ENCODE measurements around the gene ABCD1. TPM values are rescaled to one million over a fixed set of nuclear protein-coding genes. Genes with fewer than 3 reads are reported as not detected.
"Not testable (repeated sequence)": the region's sequence is repeated elsewhere in the genome, so short reads cannot be mapped to it uniquely, and the experiment has no call there.

The ABCD1 gene
- polyA plus RNA-seq, 3 donors: 5.6 to 22.5 (median 5.8) TPM

GRCh38 chrX:153746359-153746758 lies 21.7 kb downstream of the ABCD1 start:
- intact Hi-C loops (cut with micrococcal nuclease): no loop called here

GRCh38 chrX:153746991-153747390 lies 22.3 kb downstream of the ABCD1 start:
- H3K4me2 ChIP-seq (replicated peaks; ENCODE audit: extremely low read depth, low read length, poor library complexity, severe bottlenecking); H2AFZ ChIP-seq (ENCODE audit: insufficient read depth, low read depth, low read length, poor library complexity, severe bottlenecking); H3K4me3 Mint-ChIP-seq; H3K36me3 ChIP-seq (replicated peaks in 1 of 2; ENCODE audit: control insufficient read depth in 1 of 2, insufficient read depth in 2 of 2, low read length in 2 of 2); intact Hi-C loops (cut with micrococcal nuclease); DNase-seq; H3K36me3 Mint-ChIP-seq; H3K79me2 ChIP-seq (ENCODE audit: insufficient read depth, low read length); H3K27ac Mint-ChIP-seq; H3K27ac ChIP-seq (ENCODE audit: low read depth in 1 of 2, low read length in 2 of 2); H4K20me1 ChIP-seq (ENCODE audit: insufficient read depth, low read length); H3K4me3 ChIP-seq (replicated peaks in 1 of 3; ENCODE audit: low read depth in 2 of 3, low read length in 3 of 3); H3K9ac ChIP-seq (ENCODE audit: insufficient read depth, low read length, poor library complexity, severe bottlenecking); H3K9me3 ChIP-seq (replicated peaks in 1 of 2; ENCODE audit: control insufficient read depth in 1 of 2, insufficient read depth in 1 of 2, low read length in 2 of 2); H3K27me3 ChIP-seq (ENCODE audit: control insufficient read depth in 2 of 2, insufficient read depth in 2 of 2, low read length in 2 of 2): not testable (repeated sequence)
- WGBS (ENCODE audit: insufficient coverage): no CpG with 5 or more reads among the region's 6 CpGs
- H3K9me3 Mint-ChIP-seq: peaks cover 0 to 15% (median 0%) of the 10 kb centered on the region in 7 donors
- peaks cover 0 to 42% (median 24%) of the 10 kb centered on the region in 3 donors for H3K27me3 Mint-ChIP-seq (ENCODE audit: low read depth in 3 of 3)
- H3K4me1 ChIP-seq (ENCODE audit: control insufficient read depth in 1 of 2, insufficient read depth in 2 of 2, low read length in 2 of 2): peaks cover 5 to 11% of the 10 kb centered on the region in 2 donors
- peaks cover 12% of the 10 kb centered on the region for H3K4me1 Mint-ChIP-seq

More at GRCh38 chrX:153746359-153746758, 21.7 kb downstream of the ABCD1 start:
- Histone ChIP-seq H3K4me3 (replicated peaks in 1 of 3; ENCODE audit: low read depth in 2 of 3, low read length in 3 of 3) (no peak overlapping the region), H3K79me2 (ENCODE audit: insufficient read depth, low read length) (no peaks in the 10 kb centered on the region), H3K9me3 (replicated peaks in 1 of 2; ENCODE audit: control insufficient read depth in 1 of 2, insufficient read depth in 1 of 2, low read length in 2 of 2) (no peaks in the 10 kb centered on the region), H3K27me3 (ENCODE audit: control insufficient read depth in 2 of 2, insufficient read depth in 2 of 2, low read length in 2 of 2) (peaks cover 0 to under 1% of the 10 kb centered on the region in 2 donors), H3K36me3 (replicated peaks in 1 of 2; ENCODE audit: control insufficient read depth in 1 of 2, insufficient read depth in 2 of 2, low read length in 2 of 2) (no peaks in the 10 kb centered on the region), H4K20me1 (ENCODE audit: insufficient read depth, low read length) (no peaks in the 10 kb centered on the region), H3K4me2 (replicated peaks; ENCODE audit: extremely low read depth, low read length, poor library complexity, severe bottlenecking) (no peak overlapping the region), H3K27ac (ENCODE audit: low read depth in 1 of 2, low read length in 2 of 2) (no peak overlapping the region), H3K4me1 (ENCODE audit: control insufficient read depth in 1 of 2, insufficient read depth in 2 of 2, low read length in 2 of 2) (peaks cover 5 to 11% of the 10 kb centered on the region in 2 donors), H3K9ac (ENCODE audit: insufficient read depth, low read length, poor library complexity, severe bottlenecking) (no peak overlapping the region), H2AFZ (ENCODE audit: insufficient read depth, low read depth, low read length, poor library complexity, severe bottlenecking) (no peak overlapping the region)
- Mint-ChIP-seq H3K9me3 (peaks cover 0 to 14% (median 0%) of the 10 kb centered on the region in 7 donors), H3K27ac (no peak overlapping the region), H3K36me3 (peaks cover under 1 to 14% of the 10 kb centered on the region in 2 donors), H3K4me1 (peaks cover 12% of the 10 kb centered on the region), H3K27me3 (ENCODE audit: low read depth in 3 of 3) (peaks cover 0 to 42% (median 24%) of the 10 kb centered on the region in 3 donors), H3K4me3 (no peak overlapping the region)
- DNase-seq: no peak
- TF ChIP-seq CTCF (IDR thresholded peaks at IDR 0.05): no peak
- WGBS (ENCODE audit: insufficient coverage): no CpG with 5 or more reads among the region's 3 CpGs

- Mint-ChIP-seq H3K9me3 (peaks cover 0 to 12% (median 0%) of the 10 kb centered on the region in 7 donors), H3K27me3 (ENCODE audit: low read depth in 3 of 3) (peaks cover 2 to 44% (median 23%) of the 10 kb centered on the region in 3 donors), H3K27ac (peak overlapping the region in 1 of 7 donors; percentile 63), H3K4me1 (peaks cover 10% of the 10 kb centered on the region)
- H3K4me3 Mint-ChIP-seq; H3K9me3 ChIP-seq (replicated peaks in 1 of 2; ENCODE audit: control insufficient read depth in 1 of 2, insufficient read depth in 1 of 2, low read length in 2 of 2); H3K27me3 ChIP-seq (ENCODE audit: control insufficient read depth in 2 of 2, insufficient read depth in 2 of 2, low read length in 2 of 2); H3K4me3 ChIP-seq (replicated peaks in 1 of 3; ENCODE audit: low read depth in 2 of 3, low read length in 3 of 3); H4K20me1 ChIP-seq (ENCODE audit: insufficient read depth, low read length); H3K36me3 ChIP-seq (replicated peaks in 1 of 2; ENCODE audit: control insufficient read depth in 1 of 2, insufficient read depth in 2 of 2, low read length in 2 of 2); H3K27ac ChIP-seq (ENCODE audit: low read depth in 1 of 2, low read length in 2 of 2); H3K36me3 Mint-ChIP-seq; H3K79me2 ChIP-seq (ENCODE audit: insufficient read depth, low read length); DNase-seq; H2AFZ ChIP-seq (ENCODE audit: insufficient read depth, low read depth, low read length, poor library complexity, severe bottlenecking); intact Hi-C loops (cut with micrococcal nuclease); H3K4me1 ChIP-seq (ENCODE audit: control insufficient read depth in 1 of 2, insufficient read depth in 2 of 2, low read length in 2 of 2); H3K4me2 ChIP-seq (replicated peaks; ENCODE audit: extremely low read depth, low read length, poor library complexity, severe bottlenecking); H3K9ac ChIP-seq (ENCODE audit: insufficient read depth, low read length, poor library complexity, severe bottlenecking): not testable (repeated sequence)
- 83% methylated on average over 3 of the region's 7 CpGs for WGBS (ENCODE audit: insufficient coverage)
Measured at GRCh38 chrX:153749017-153749416, 24.4 kb downstream of the ABCD1 start.

Data from CD14-positive monocyte (primary cell).